ENCODE measurements around the gene FLAD1.

FLAD1 gene

GRCh38 chr1:154982897-154983648 is at the start of gene FLAD1:
Gene FLAD1 (plus strand): TSS chr1:154983344. CDS start chr1:154983695, 351 bp downstream.
- DNase-seq = no peak

- no peak for DNase-seq
Measured at GRCh38 chr1:154934358-154934948, 48.7 kb upstream of the FLAD1 start.

- DNase-seq = no peak
Measured at GRCh38 chr1:154935749-154936554, 47.2 kb upstream of the FLAD1 start.

- peak; percentile 53 for DNase-seq
Measured at GRCh38 chr1:154936555-154937084, 46.5 kb upstream of the FLAD1 start, which contains the start of gene PMVK. Gene PMVK (minus strand): TSS chr1:154936719. CDS start chr1:154936685, 34 bp downstream.

- DNase-seq = no peak
Measured at GRCh38 chr1:154937085-154937987, 45.8 kb upstream of the FLAD1 start.

- DNase-seq = no peak
Measured at GRCh38 chr1:154937988-154938386, 45.2 kb upstream of the FLAD1 start.

GRCh38 chr1:154938604-154939399 is 44.3 kb upstream of the FLAD1 start:
- DNase-seq = no peak

- no peak for DNase-seq
Measured at GRCh38 chr1:154940213-154940560, 43.0 kb upstream of the FLAD1 start.

GRCh38 chr1:154940651-154941194 is 42.4 kb upstream of the FLAD1 start:
- no peak for DNase-seq

- no peak for DNase-seq
Measured at GRCh38 chr1:154941333-154942013, 41.7 kb upstream of the FLAD1 start.

GRCh38 chr1:154943649-154944400 is 39.3 kb upstream of the FLAD1 start:
- no peak for DNase-seq

- DNase-seq = no peak
Measured at GRCh38 chr1:154944401-154945159, 38.6 kb upstream of the FLAD1 start.

- no peak for DNase-seq
Measured at GRCh38 chr1:154945160-154945961, 37.8 kb upstream of the FLAD1 start.

- DNase-seq = no peak
Measured at GRCh38 chr1:154945962-154946850, 36.9 kb upstream of the FLAD1 start.

- no peak for DNase-seq
Measured at GRCh38 chr1:154948079-154948478, 35.1 kb upstream of the FLAD1 start.

GRCh38 chr1:154951901-154952657 is 31.1 kb upstream of the FLAD1 start:
- no peak for DNase-seq

All from cortex of kidney (tissue), 1 donor.